ENCODE measurements around the gene FANCE. TPM values are rescaled to one million over a fixed set of nuclear protein-coding genes. Genes with fewer than 3 reads are reported as not detected.
A peak's percentile ranks its signal among the peaks of the same experiment; 100 is the strongest.

The FANCE gene
- total and polyA plus RNA-seq, 7 donors = 3.8 to 15.2 (median 7.1) TPM

- peaks cover 57% of the 10 kb centered on the region for H3K4me1 ChIP-seq
- peak overlapping the region; percentile 49 for H3K4me3 ChIP-seq
- peak; percentile 79 to 88 for DNase-seq
- peaks cover 0 to 6% of the 10 kb centered on the region in 2 donors for H3K36me3 ChIP-seq (ENCODE audit: insufficient read depth in 1 of 2, low read depth in 1 of 2)
- H3K27me3 ChIP-seq (ENCODE audit: insufficient read depth in 3 of 3, low read length in 2 of 3) = no peaks in the 10 kb centered on the region
- ATAC-seq = peak; percentile 75 to 88 (median 80)
- H3K9me3 ChIP-seq = no peaks in the 10 kb centered on the region
- TF ChIP-seq CTCF (IDR thresholded peaks at IDR 0.05) = no peak
- H3K27ac ChIP-seq = peak overlapping the region; percentile 74
- WGBS, 3 donors = 9 to 12% (median 10%) methylated on average over 23 to 28 of the region's 28 CpGs
- intact Hi-C loops (cut with DNase I) = no loop called here
Measured at GRCh38 chr6:35489995-35490791, 38.1 kb downstream of the FANCE start.

GRCh38 chr6:35490821-35491557, 38.9 kb downstream of the FANCE start:
- peaks cover 0 to 4% of the 10 kb centered on the region in 2 donors for H3K36me3 ChIP-seq (ENCODE audit: insufficient read depth in 1 of 2, low read depth in 1 of 2)
- no peaks in the 10 kb centered on the region for H3K27me3 ChIP-seq (ENCODE audit: insufficient read depth in 3 of 3, low read length in 2 of 3)
- H3K27ac ChIP-seq = peak overlapping the region; percentile 74
- H3K4me3 ChIP-seq = peak overlapping the region; percentile 49
- peaks cover 63% of the 10 kb centered on the region for H3K4me1 ChIP-seq
- no peak for DNase-seq
- intact Hi-C loops (cut with DNase I) = no loop called here
- no peak for TF ChIP-seq CTCF (IDR thresholded peaks at IDR 0.05)
- peak in 2 of 4 donors; percentile 1 to 7 for ATAC-seq
- H3K9me3 ChIP-seq = no peaks in the 10 kb centered on the region
- WGBS, 3 donors = 53 to 62% (median 55%) methylated on average over 6 to 8 of the region's 8 CpGs

- DNase-seq (no peak), ATAC-seq (no peak)
- TF ChIP-seq CTCF (IDR thresholded peaks at IDR 0.05) = no peak
- intact Hi-C loops (cut with DNase I) = no loop called here
- no peaks in the 10 kb centered on the region for H3K27me3 ChIP-seq (ENCODE audit: insufficient read depth in 3 of 3, low read length in 2 of 3)
- H3K4me3 ChIP-seq = no peak overlapping the region
- H3K36me3 ChIP-seq (ENCODE audit: insufficient read depth in 1 of 2, low read depth in 1 of 2) = no peaks in the 10 kb centered on the region
- peak overlapping the region; percentile 74 for H3K27ac ChIP-seq
- peaks cover 58% of the 10 kb centered on the region for H3K4me1 ChIP-seq
- 56 to 69% (median 61%) methylated on average over 4 to 5 of the region's 5 CpGs for WGBS, 3 donors
- no peaks in the 10 kb centered on the region for H3K9me3 ChIP-seq
Measured at GRCh38 chr6:35491558-35492257, 39.6 kb downstream of the FANCE start.

- peaks cover 54% of the 10 kb centered on the region for H3K4me1 ChIP-seq
- no peaks in the 10 kb centered on the region for H3K36me3 ChIP-seq (ENCODE audit: insufficient read depth in 1 of 2, low read depth in 1 of 2)
- H3K27me3 ChIP-seq (ENCODE audit: insufficient read depth in 3 of 3, low read length in 2 of 3) = no peaks in the 10 kb centered on the region
- intact Hi-C loops (cut with DNase I) = no loop called here
- no peak overlapping the region for H3K4me3 ChIP-seq
- DNase-seq = no peak
- no peaks in the 10 kb centered on the region for H3K9me3 ChIP-seq
- 53 to 62% (median 57%) methylated on average over 7 of the region's 7 CpGs for WGBS, 3 donors
- ATAC-seq = no peak
- no peak for TF ChIP-seq CTCF (IDR thresholded peaks at IDR 0.05)
- H3K27ac ChIP-seq = peak overlapping the region; percentile 74
Measured at GRCh38 chr6:35492258-35492973, 40.3 kb downstream of the FANCE start.
